Thyroid gland (tissue), 4 donors: ENCODE measurements around the gene IL21R.

Experiments
- CTCF ChIP-seq, 6 experiments: fragments of 200-600 bp in 3 of 6; fragments of 450-650 bp in 3 of 6; sonication (generic) in 3 of 6; IDR thresholded peaks; one replicate each; pipeline ENCODE4 v1.5.1; 2016 to 2019; ENCODE audit warnings: antibody characterized with exemption in 6 of 6, mild to moderate bottlenecking in 2 of 6, inconsistent platforms in 1 of 6, moderate library complexity in 1 of 6
- POLR2A ChIP-seq, 2 donors: fragments of 450-650 bp; IDR thresholded peaks; one replicate each; pipeline ENCODE4 v1.6.1; 2017; ENCODE audit warnings: antibody characterized with exemption in 2 of 2, mild to moderate bottlenecking in 2 of 2, moderate library complexity in 1 of 2

DNA sequence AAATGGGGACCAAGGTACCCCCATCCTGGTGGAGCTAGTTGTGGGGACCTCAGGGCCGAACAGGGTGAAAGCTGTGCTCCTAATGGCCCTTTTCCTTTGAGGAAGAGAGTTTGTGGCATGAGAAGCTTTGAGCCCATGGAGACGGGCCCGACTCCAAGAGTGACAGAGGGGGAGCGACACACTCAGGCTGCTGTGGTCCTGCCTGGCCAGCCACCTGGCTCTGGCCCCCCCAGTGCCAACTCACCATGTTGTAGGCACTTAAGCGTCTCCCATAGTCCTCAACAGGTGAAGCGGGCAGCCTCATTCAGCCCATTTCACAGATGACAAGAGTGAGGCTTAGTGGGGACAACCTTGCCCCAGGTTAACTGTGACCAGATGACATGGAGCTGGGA lies 1.6 kb downstream of the IL21R start:
- TF ChIP-seq CTCF (IDR thresholded peaks at IDR 0.05) (no peak), POLR2A (IDR thresholded peaks at IDR 0.05) (no peak)
